Ishikawa (cell line): ENCODE results near the gene EFHD1.

Experiments
- CEBPB ChIP-seq: IDR thresholded peaks from 2 replicates; pipeline ENCODE4 v1.6.1; 2012
- CREB1 ChIP-seq: IDR thresholded peaks from 2 replicates; pipeline ENCODE4 v1.6.1; 2012; ENCODE audit warnings: low read depth
- EGR1 ChIP-seq: IDR thresholded peaks from 2 replicates; pipeline ENCODE4 v1.6.1; 2012
- EP300 ChIP-seq: IDR thresholded peaks from 2 replicates; pipeline ENCODE4 v1.6.1; 2012; ENCODE audit warnings: borderline replicate concordance
- FOXM1 ChIP-seq: IDR thresholded peaks from 2 replicates; pipeline ENCODE4 v1.6.1; 2012; ENCODE audit warnings: low read depth, borderline replicate concordance
- MAX ChIP-seq: IDR thresholded peaks from 2 replicates; pipeline ENCODE4 v1.6.1; 2012
- NFIC ChIP-seq: IDR thresholded peaks from 2 replicates; pipeline ENCODE4 v1.6.1; 2012
- RAD21 ChIP-seq: IDR thresholded peaks from 2 replicates; pipeline ENCODE4 v1.6.1; 2012; ENCODE audit warnings: low read depth
- REST ChIP-seq: IDR thresholded peaks from 2 replicates; pipeline ENCODE4 v1.6.1; 2012; ENCODE audit warnings: low read depth, mild to moderate bottlenecking
- TAF1 ChIP-seq: IDR thresholded peaks from 2 replicates; pipeline ENCODE4 v1.6.1; 2012; ENCODE audit warnings: low read depth, mild to moderate bottlenecking
- TCF12 ChIP-seq: IDR thresholded peaks from 2 replicates; pipeline ENCODE4 v1.6.1; 2012; ENCODE audit warnings: low read depth
- TEAD4 ChIP-seq: IDR thresholded peaks from 2 replicates; pipeline ENCODE4 v1.6.1; 2012
- USF1 ChIP-seq: IDR thresholded peaks from 2 replicates; pipeline ENCODE4 v1.6.1; 2012
- YY1 ChIP-seq: IDR thresholded peaks from 2 replicates; pipeline ENCODE4 v1.6.1; 2012; ENCODE audit warnings: low read depth
- ZBTB7A ChIP-seq: IDR thresholded peaks from 2 replicates; pipeline ENCODE4 v1.6.1; 2012; ENCODE audit warnings: low read depth

The EFHD1 gene

GRCh38 chr2:232700154-232700553, 66.8 kb downstream of the EFHD1 start:
- TF ChIP-seq CEBPB = no peak
- no peak for TF ChIP-seq ZBTB7A
- no peak for TF ChIP-seq REST
- no peak for TF ChIP-seq USF1
- no peak for TF ChIP-seq MAX
- no peak for TF ChIP-seq TAF1
- no peak for TF ChIP-seq NFIC
- no peak for TF ChIP-seq EGR1
- no peak for TF ChIP-seq EP300
- TF ChIP-seq CREB1 = no peak
- no peak for TF ChIP-seq TCF12
- TF ChIP-seq FOXM1 = no peak
- no peak for TF ChIP-seq YY1
- no peak for TF ChIP-seq TEAD4
- no peak for TF ChIP-seq RAD21

- TF ChIP-seq EP300 (no peak), YY1 (no peak), RAD21 (no peak), CREB1 (no peak), TCF12 (no peak), TEAD4 (no peak), ZBTB7A (no peak), NFIC (no peak), USF1 (no peak), CEBPB (no peak), TAF1 (no peak), EGR1 (no peak), FOXM1 (no peak), MAX (no peak), REST (no peak)
Observed at GRCh38 chr2:232707076-232707475, 73.7 kb downstream of the EFHD1 start.

GRCh38 chr2:232713505-232713904, 80.1 kb downstream of the EFHD1 start:
- TF ChIP-seq CEBPB = no peak
- no peak for TF ChIP-seq FOXM1
- TF ChIP-seq ZBTB7A = no peak
- TF ChIP-seq EP300 = no peak
- no peak for TF ChIP-seq REST
- no peak for TF ChIP-seq CREB1
- no peak for TF ChIP-seq TAF1
- no peak for TF ChIP-seq USF1
- TF ChIP-seq RAD21 = no peak
- no peak for TF ChIP-seq EGR1
- TF ChIP-seq TEAD4 = no peak
- no peak for TF ChIP-seq NFIC
- TF ChIP-seq YY1 = no peak
- TF ChIP-seq MAX = no peak
- no peak for TF ChIP-seq TCF12

GRCh38 chr2:232714969-232715368, 81.6 kb downstream of the EFHD1 start:
- TF ChIP-seq RAD21 = no peak
- no peak for TF ChIP-seq TAF1
- TF ChIP-seq YY1 = no peak
- TF ChIP-seq CREB1 = no peak
- no peak for TF ChIP-seq TEAD4
- TF ChIP-seq EGR1 = no peak
- no peak for TF ChIP-seq NFIC
- TF ChIP-seq USF1 = no peak
- TF ChIP-seq EP300 = no peak
